GM18505 (cell line): ENCODE measurements around the gene ALDH8A1.

Experiments
- ATAC-seq: cut with Tn5 transposase; IDR thresholded peaks from one replicate; pipeline ENCODE4 v1.9.1; 2021; ENCODE audit not compliant: unreplicated experiment
- POLR2A ChIP-seq: IDR thresholded peaks from 4 replicates; pipeline ENCODE4 v1.6.1; 2011; ENCODE audit warnings: borderline replicate concordance; ENCODE audit not compliant: insufficient read depth, insufficient read length; ENCODE audit errors: extremely low read depth

The ALDH8A1 gene

DNA sequence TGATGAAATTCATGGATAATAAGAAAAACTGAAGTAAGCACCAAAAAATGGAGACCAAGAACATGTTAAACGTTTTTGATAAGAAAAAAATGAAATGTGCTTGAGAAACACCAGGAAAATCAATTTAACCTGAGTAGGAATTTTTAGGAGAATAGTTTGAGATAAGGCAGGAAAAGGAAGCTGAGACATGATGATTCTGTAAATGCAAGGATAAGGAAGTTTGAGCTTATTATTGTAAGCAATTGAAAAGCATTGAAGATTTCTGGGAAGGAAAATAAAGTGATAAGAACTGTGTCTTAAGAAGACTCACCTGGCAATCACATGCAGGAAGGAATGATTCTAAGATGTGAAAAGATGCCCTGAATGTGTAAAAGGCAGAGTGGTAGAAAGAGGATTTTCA lies 66.6 kb downstream of the ALDH8A1 start:
- no peak for ATAC-seq

DNA sequence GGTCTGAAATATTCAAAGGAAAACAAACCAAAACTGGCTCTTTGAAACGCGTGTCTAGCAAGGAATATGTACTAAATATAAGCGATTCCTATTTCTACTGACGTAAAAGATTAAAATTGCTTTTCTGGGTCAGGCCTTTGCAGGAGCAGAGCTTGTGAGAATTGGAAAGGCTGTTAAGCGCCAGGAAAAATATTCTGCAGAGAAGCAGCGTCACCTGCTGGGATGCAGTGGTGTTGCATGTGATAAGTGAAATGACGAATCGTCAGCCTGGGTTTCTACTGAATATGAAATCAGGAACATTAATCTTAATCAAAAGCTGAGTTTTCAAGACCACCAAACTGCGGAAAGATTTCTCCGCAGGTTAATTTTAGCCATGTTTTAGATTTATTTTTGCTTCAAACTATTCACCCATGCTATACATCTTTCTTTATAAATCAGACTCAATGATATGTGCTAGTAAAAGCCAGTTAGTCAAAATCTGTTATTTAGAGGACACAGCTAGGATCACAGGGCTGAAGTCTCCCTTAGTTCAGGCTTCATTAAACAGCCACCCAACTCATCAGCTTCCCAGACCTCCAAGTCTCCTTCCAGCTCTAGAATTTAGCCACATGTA lies 67.4 kb downstream of the ALDH8A1 start:
- ATAC-seq, result no peak
- no peak for TF ChIP-seq POLR2A

More for the DNA sequence above, 66.6 kb downstream of the ALDH8A1 start:
- no peak for TF ChIP-seq POLR2A

DNA sequence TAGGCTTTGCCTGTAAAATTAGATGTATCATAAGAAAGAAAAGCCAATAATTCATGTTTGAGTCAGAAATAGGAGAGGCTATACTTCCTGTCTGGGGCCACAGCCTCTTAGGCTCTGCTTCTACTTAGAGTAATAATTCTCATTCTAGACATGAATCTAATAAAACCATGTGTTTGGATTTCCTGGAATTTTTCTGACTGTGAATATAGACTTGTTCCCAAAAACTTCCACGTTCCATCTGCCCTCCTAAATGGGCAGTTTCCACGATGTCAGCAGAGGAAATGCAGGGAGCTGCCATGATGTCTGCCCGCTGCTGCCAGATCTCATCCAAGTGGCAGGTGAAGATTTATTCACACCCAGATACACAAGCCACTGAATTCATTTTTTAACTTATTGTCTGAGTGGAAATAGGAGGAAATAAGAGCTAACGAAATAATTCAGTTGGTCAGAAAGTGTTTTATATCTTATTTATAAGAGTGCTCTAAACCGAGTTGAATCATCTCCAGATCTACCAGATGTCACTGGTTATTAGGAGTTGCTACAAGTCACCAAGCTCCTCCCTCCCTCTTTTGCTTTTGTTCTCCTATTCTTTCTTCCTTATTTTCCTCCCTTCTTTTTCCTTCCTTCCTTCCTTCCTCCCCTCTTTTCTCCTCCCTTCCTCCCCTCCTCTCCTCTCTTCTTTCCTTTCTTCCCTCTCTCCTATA lies 69.3 kb downstream of the ALDH8A1 start:
- no peak for TF ChIP-seq POLR2A
- no peak for ATAC-seq

DNA sequence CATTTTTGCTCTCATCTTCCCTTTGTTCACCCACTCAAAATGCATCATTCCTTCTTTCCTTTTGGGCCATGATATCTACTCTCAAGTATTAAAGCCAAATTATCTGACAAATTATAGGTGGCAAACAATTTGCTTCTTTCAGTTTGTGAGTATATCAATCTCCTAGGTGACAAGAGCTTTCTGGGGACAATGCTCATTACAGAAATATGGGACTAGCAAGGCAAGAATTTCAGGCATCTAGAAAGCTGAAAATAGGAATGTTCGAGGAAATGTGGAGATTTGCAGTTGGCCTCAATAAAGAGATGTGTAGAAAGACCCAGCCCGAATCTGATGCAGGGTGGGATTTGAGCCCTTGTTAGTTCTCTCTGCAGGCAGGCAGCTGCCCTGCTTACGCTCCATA lies 71.8 kb downstream of the ALDH8A1 start:
- ATAC-seq, result no peak

DNA sequence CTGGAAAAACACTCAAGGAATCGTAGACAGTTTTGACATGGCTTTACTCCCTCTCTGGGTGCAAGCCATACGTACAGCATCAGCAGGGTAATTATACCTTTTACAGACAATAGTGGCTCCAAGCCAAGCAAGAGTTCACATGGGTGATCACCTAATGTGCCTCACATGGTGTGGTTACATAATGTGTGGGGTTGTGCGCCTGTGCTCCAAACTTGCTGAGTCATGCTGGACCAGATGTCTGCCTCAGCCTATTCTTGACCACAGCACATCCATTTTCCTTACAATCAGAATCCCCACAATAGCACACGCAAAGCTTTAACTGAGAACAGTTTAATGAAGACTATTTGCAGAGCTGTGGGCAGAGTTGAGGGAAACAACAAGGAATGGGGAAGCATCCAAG lies 74.5 kb downstream of the ALDH8A1 start:
- ATAC-seq, result no peak
- TF ChIP-seq POLR2A, result no peak

More for the DNA sequence above, 71.8 kb downstream of the ALDH8A1 start:
- TF ChIP-seq POLR2A, result no peak

DNA sequence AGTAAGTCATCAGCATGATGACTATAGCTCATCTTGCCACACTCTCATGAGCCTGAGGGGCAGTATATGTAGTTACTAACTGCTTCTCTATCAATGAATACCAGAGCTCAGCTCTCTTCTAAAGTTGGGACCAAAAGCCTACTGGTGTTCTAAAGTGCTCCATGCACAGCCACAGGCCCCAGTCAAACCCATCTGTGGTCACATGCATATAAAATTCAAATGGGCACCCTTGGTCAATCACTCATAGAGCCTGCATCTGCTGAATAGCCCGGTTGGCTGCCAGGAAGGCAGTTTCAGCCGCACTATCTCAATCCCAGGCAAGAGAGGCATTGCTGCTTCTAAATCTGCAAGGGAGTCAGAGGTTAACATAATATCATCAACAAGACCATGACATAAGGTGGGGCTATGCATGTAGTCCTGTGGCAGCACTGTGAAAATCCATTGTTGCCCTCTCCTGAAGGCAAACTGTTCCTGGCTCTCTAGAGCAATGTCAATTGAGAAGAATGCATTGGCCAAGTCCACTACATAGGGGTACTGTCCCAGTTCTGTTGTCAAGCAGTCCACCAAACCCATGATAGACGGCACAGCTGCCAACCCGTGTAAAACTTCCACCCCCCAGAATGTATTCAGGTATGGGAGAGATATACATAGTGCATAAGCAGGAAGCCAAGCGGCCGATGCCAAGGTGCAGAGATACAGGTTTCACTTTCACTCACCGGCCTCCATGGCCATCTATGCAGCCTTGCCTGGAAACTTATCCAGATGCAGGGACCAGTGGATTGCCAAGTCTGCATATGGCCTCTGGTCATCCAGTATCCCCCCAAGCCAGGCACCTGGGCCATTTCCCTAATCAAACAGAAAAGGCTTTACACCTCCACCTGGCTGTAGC lies 76.2 kb downstream of the ALDH8A1 start:
- ATAC-seq, result peak; percentile 35
- no peak for TF ChIP-seq POLR2A

DNA sequence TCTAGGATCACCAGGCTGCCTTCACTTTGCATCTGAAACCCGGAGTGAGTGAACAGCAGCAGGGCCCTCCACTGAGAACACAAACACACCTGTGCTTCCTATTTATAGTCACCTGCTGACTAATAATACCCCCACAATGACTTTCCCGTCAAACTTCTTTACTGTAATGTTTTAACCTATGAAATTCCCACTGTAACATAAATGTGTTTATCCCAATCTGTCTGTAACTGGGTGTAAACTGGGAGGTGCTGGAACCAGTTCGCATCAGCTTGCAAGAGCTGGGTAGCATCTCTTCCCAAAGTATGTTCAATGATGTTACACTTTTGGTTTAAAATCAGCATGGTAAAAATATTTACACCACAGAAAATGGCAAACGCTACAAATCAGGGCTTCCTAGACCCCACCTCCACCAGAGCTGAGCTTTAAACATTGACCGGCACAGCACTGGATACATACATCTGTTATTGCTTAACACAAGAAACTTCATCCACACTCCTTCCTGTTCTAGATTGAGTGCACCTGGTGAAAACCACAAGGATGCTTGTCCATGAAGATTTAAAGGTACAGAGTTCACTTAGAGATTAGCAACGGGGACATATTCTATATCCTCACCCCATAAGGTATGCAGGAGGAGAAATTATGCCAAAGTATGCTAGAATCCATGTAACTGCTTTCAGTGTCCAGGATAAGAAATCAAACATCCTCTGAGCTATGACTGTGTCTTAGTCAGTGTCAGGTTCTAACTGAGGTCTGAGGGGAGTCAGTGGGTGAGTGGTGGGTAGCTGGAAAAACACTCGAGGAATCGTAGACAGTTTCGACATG lies 79.0 kb downstream of the ALDH8A1 start:
- peak; percentile 78 for ATAC-seq
- no peak for TF ChIP-seq POLR2A

DNA sequence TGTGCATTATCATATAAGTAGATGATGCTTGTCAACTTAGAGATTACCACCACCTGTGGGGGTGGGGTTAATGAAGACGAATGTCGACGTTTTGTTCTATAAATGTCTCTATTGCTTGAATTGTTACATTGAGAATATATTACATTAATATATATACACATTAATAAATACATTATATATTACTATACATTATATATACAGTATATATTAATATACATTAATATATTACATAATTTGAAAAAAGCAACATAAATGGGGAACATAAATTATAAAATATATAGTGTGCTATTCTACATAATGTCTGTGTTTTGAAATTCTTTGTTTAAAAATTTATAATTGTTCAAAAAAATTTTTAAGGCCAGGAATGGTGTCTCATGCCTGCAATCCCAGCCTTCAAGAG lies 81.1 kb downstream of the ALDH8A1 start:
- TF ChIP-seq POLR2A, result no peak
- ATAC-seq, result no peak
